Measurements from ENCODE around the gene BCAR3. TPM values are rescaled to one million over a fixed set of nuclear protein-coding genes. Genes with fewer than 3 reads are reported as not detected.

Gene BCAR3
- total and polyA plus RNA-seq, 8 donors, result 15.5 to 26.0 (median 18.9) TPM

DNA sequence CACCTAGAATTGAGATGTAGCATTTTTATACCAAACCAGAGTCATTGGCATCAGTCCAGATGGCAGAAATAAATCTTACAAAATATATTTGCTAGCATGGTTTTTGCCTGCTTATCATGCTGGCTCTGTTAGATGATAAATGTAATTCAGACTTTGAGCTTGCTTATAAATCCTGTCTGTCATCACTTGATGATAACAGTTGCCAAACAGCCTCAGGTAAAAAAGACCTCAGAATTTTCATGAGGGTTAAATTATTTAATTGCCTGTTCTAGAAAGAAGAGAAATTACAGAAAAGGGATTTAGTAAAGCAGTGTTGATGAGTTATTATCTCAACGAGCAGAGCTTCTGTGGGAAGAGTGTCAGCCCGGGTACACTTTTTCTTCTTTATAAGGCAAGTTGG, 150.4 kb downstream of the BCAR3 start:
- H3K4me3 ChIP-seq, result no peak overlapping the region
- no peaks in the 10 kb centered on the region for H3K4me1 ChIP-seq
- intact Hi-C loops (cut with DNase I), result no loop called here
- no peaks in the 10 kb centered on the region for H3K9me3 ChIP-seq
- DNase-seq (no peak), ATAC-seq (no peak)
- no peaks in the 10 kb centered on the region for H3K27me3 ChIP-seq
- no peak overlapping the region for H3K27ac ChIP-seq
- no peaks in the 10 kb centered on the region for H3K36me3 ChIP-seq
- TF ChIP-seq, protein P1, sequence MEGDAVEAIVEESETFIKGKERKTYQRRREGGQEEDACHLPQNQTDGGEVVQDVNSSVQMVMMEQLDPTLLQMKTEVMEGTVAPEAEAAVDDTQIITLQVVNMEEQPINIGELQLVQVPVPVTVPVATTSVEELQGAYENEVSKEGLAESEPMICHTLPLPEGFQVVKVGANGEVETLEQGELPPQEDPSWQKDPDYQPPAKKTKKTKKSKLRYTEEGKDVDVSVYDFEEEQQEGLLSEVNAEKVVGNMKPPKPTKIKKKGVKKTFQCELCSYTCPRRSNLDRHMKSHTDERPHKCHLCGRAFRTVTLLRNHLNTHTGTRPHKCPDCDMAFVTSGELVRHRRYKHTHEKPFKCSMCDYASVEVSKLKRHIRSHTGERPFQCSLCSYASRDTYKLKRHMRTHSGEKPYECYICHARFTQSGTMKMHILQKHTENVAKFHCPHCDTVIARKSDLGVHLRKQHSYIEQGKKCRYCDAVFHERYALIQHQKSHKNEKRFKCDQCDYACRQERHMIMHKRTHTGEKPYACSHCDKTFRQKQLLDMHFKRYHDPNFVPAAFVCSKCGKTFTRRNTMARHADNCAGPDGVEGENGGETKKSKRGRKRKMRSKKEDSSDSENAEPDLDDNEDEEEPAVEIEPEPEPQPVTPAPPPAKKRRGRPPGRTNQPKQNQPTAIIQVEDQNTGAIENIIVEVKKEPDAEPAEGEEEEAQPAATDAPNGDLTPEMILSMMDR (IDR thresholded peaks at IDR 0.05), result no peak

DNA sequence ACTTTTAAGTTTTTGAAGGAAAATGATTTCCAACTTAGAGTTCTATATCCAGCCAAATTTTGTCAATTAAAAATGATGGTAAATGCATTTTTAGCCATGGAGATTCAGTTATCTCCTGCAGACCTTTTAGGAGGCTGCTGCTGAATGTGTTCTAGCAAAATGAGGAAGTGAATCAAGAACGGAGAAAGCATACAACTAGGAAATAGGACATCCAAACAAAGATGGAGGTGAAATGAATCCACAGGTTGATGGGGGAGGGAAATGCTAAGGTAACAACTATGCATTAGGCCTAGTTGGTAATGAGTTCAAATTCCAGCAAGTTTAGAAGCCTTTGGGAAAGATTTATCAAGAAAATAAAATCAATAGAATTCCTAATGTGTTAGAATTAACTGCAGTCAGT, 153.2 kb downstream of the BCAR3 start:
- DNase-seq (no peak), ATAC-seq (no peak)
- Histone ChIP-seq H3K27ac (no peak overlapping the region), H3K4me1 (no peaks in the 10 kb centered on the region), H3K36me3 (no peaks in the 10 kb centered on the region), H3K4me3 (no peak overlapping the region), H3K27me3 (no peaks in the 10 kb centered on the region), H3K9me3 (no peaks in the 10 kb centered on the region)
- TF ChIP-seq, protein P1 (IDR thresholded peaks at IDR 0.05), result no peak
- intact Hi-C loops (cut with DNase I), result no loop called here

DNA sequence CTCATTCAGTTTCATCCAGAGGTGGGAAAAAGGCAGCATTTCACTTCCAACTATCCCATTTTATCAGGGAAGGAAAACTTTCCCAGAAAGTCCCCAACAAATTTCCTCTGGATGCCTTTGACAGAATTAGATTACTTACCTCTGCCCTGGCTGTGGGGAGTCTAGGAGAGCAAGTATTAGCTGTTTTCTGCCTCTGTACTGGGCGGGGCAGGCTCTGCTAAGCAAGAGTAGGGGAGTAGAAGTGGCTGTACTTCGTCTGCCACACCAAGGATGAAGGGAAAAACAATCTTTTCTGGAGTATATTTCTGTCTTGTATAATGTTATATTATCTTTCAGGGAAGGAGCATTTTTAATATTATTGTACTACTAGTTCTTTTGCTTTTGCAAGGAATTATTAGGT, 155.2 kb downstream of the BCAR3 start:
- Histone ChIP-seq H3K9me3 (no peaks in the 10 kb centered on the region), H3K4me3 (no peak overlapping the region), H3K27me3 (no peaks in the 10 kb centered on the region), H3K27ac (no peak overlapping the region), H3K4me1 (no peaks in the 10 kb centered on the region), H3K36me3 (no peaks in the 10 kb centered on the region)
- intact Hi-C loops (cut with DNase I), result no loop called here
- DNase-seq, result no peak
- TF ChIP-seq, protein P1 (IDR thresholded peaks at IDR 0.05), result no peak
- ATAC-seq, result peak; percentile 55

DNA sequence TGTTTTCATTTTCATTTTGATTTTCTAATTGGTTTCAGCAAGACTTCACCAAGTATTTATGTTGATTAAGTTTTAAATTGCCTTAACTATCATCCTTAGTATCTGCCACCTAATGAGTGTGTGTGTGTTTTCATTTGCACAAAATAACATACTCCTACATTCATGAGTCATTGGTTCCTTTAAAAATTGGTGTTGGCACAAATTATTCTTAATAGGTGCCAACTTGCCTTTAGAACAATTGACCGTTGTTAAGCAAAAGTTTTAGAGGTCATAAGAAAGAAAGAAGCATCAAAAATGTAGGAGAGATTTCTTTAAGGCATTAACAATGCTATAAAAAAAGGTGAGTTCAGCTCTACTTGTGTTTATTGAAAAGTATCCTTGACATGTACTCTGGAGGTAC, 156.2 kb downstream of the BCAR3 start:
- Histone ChIP-seq H3K27me3 (no peaks in the 10 kb centered on the region), H3K9me3 (no peaks in the 10 kb centered on the region), H3K36me3 (no peaks in the 10 kb centered on the region), H3K4me3 (no peak overlapping the region), H3K4me1 (no peaks in the 10 kb centered on the region), H3K27ac (no peak overlapping the region)
- no peak for ATAC-seq
- no peak for DNase-seq
- intact Hi-C loops (cut with DNase I), result no loop called here
- TF ChIP-seq, protein P1 (IDR thresholded peaks at IDR 0.05), result no peak

DNA sequence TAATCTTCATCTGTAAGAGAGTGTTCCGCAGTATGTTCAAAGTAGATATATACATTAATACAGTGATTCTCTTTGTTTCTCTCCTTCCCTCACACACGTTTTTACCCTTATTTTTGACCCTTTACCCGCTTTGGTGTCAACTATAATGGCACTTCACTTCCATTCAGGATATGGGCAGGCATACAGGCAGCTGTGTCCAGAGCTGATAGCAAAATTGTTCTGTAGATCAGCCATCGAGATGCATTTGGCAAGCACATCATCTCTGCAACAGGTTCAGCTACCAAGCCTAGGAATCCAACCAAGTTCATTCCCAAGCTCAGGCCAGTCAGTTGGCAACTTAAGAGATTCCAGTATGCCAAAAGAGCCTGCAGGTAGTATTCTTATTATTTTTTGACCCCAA, 158.9 kb downstream of the BCAR3 start:
- no peaks in the 10 kb centered on the region for H3K9me3 ChIP-seq
- no peak overlapping the region for H3K4me3 ChIP-seq
- TF ChIP-seq, protein P1 (IDR thresholded peaks at IDR 0.05), result no peak
- no peaks in the 10 kb centered on the region for H3K27me3 ChIP-seq
- intact Hi-C loops (cut with DNase I), result no loop called here
- ATAC-seq (no peak), DNase-seq (no peak)
- peaks cover 0 to 6% of the 10 kb centered on the region in 2 donors for H3K4me1 ChIP-seq
- H3K27ac ChIP-seq, result no peak overlapping the region
- H3K36me3 ChIP-seq, result no peaks in the 10 kb centered on the region
